H1 (cell line): Measurements from ENCODE around the gene PPP2R2D. TPM values are rescaled to one million over a fixed set of nuclear protein-coding genes. Genes with fewer than 3 reads are reported as not detected.

Source experiments
- CTCF ChIA-PET: fragments of 300-600 bp; sonication (Branson Sonifier 250); formaldehyde crosslinking; loops from one replicate; lab custom pipeline; 2021; ENCODE audit not compliant: partially characterized antibody; lab: Charles Lee
- POLR2A ChIA-PET: fragments of 300-600 bp; sonication (Branson Sonifier 250); formaldehyde crosslinking; loops from one replicate; lab custom pipeline; 2021; ENCODE audit warnings: inconsistent platforms; ENCODE audit not compliant: partially characterized antibody; lab: Charles Lee
- DNase-seq, 2 experiments: peaks; one replicate each; pipeline versions ENCODE4 v3.0.0 to v3.0.0-alpha.2; 2010 to 2022; ENCODE audit warnings: low spot score in 2 of 2, low read depth in 1 of 2, mixed read lengths in 1 of 2
- FAIRE-seq: peaks from 2 replicates; lab custom pipeline; 2011; peaks lifted over from hg19 to GRCh38; lab: Jason Lieb, UNC
- H2AFZ ChIP-seq: 2 replicates; pipeline ENCODE4 v1.8.1; 2012; ENCODE audit warnings: low read length, inconsistent platforms
- H2AK5ac ChIP-seq: 2 replicates; pipeline ENCODE4 v1.6.1; 2013; ENCODE audit warnings: low read depth, low read length
- H2BK120ac ChIP-seq: replicated peaks from 2 replicates; pipeline ENCODE3; 2013; ENCODE audit warnings: low read depth, low read length, inconsistent platforms
- H2BK12ac ChIP-seq: 2 replicates; pipeline ENCODE4 v1.6.1; 2013; ENCODE audit warnings: low read depth, low read length
- H2BK15ac ChIP-seq: 2 replicates; pipeline ENCODE4 v1.6.1; 2013; ENCODE audit warnings: low read length
- H2BK20ac ChIP-seq: 2 replicates; pipeline ENCODE4 v1.6.1; 2013; ENCODE audit warnings: low read length
- H2BK5ac ChIP-seq: 2 replicates; pipeline ENCODE4 v1.6.1; 2013; ENCODE audit warnings: low read depth, low read length
- H3K14ac ChIP-seq: 2 replicates; pipeline ENCODE4 v1.6.1; 2013; ENCODE audit warnings: inconsistent platforms; ENCODE audit not compliant: insufficient read length
- H3K18ac ChIP-seq: 2 replicates; pipeline ENCODE4 v1.6.1; 2013; ENCODE audit warnings: low read length; ENCODE audit errors: extremely low read depth
- H3K23ac ChIP-seq: 2 replicates; pipeline ENCODE4 v1.6.1; 2013; ENCODE audit warnings: inconsistent platforms; ENCODE audit not compliant: insufficient read length
- H3K23me2 ChIP-seq: 2 replicates; pipeline ENCODE4 v1.6.1; 2013; ENCODE audit warnings: low read depth, low read length
- H3K27ac ChIP-seq: 2 replicates; pipeline ENCODE4 v1.6.1; 2011; ENCODE audit warnings: low read depth, low read length, inconsistent platforms
- H3K27me3 ChIP-seq, 4 experiments: replicated peaks in 1 of 4; 1 replicate in 1 of 4; 2 replicates in 3 of 4; pipeline versions ENCODE4 v1.6.1 to v1.8.1; 2011 to 2013; ENCODE audit warnings: low read length in 3 of 4, mild to moderate bottlenecking in 3 of 4, inconsistent platforms in 2 of 4, mixed read lengths in 2 of 4, moderate library complexity in 1 of 4; ENCODE audit not compliant: control insufficient read depth in 3 of 4, insufficient read depth in 3 of 4; ENCODE audit errors: extremely low read depth in 1 of 4
- H3K36me3 ChIP-seq, 4 experiments: 2 replicates each; pipeline versions ENCODE4 v1.6.1 to v1.8.1; 2011 to 2013; ENCODE audit warnings: mild to moderate bottlenecking in 4 of 4, low read length in 3 of 4, moderate library complexity in 2 of 4, control low read depth in 1 of 4, inconsistent platforms in 1 of 4; ENCODE audit not compliant: insufficient read depth in 4 of 4, control insufficient read depth in 2 of 4
- H3K4ac ChIP-seq: replicated peaks from 2 replicates; pipeline ENCODE3; 2013; ENCODE audit warnings: low read length, low read depth, mixed read lengths, inconsistent platforms; ENCODE audit not compliant: insufficient read length
- H3K4me1 ChIP-seq, 4 experiments: replicated peaks in 1 of 4; 1 replicate in 1 of 4; 2 replicates in 3 of 4; pipeline versions ENCODE4 v1.6.1 to v1.8.1; 2011 to 2013; ENCODE audit warnings: low read length in 3 of 4, inconsistent platforms in 2 of 4, mixed read lengths in 1 of 4; ENCODE audit not compliant: insufficient read depth in 4 of 4, control insufficient read depth in 3 of 4
- H3K4me2 ChIP-seq, 2 experiments: 2 replicates each; pipeline versions ENCODE4 v1.6.1 to v1.8.1; 2011 to 2013; ENCODE audit warnings: low read depth in 2 of 2, low read length in 2 of 2, control low read depth in 1 of 2, inconsistent platforms in 1 of 2, mild to moderate bottlenecking in 1 of 2; ENCODE audit not compliant: insufficient read depth in 1 of 2
- H3K4me3 ChIP-seq, 4 experiments: fragments of 200-600, 300-600 bp in 1 of 4; sonication (generic), shearing (Covaris generic), sonication (Bioruptor Twin) in 1 of 4; 2 replicates each; pipeline versions ENCODE4 v1.5.1 to v1.8.1; 2011 to 2016; ENCODE audit warnings: low read length in 4 of 4, low read depth in 3 of 4, control low read depth in 2 of 4, inconsistent platforms in 2 of 4, mild to moderate bottlenecking in 2 of 4, mixed read lengths in 1 of 4, moderate library complexity in 1 of 4; ENCODE audit not compliant: insufficient read depth in 2 of 4; ENCODE audit errors: extremely low read depth in 1 of 4
- H3K56ac ChIP-seq: replicated peaks from 2 replicates; pipeline ENCODE3; 2013; ENCODE audit warnings: low read depth, mild to moderate bottlenecking, mixed read lengths, low read length, inconsistent platforms; ENCODE audit not compliant: insufficient read length
- H3K79me1 ChIP-seq: 2 replicates; pipeline ENCODE4 v1.6.1; 2013; ENCODE audit warnings: low read depth, low read length, control low read depth
- H3K79me2 ChIP-seq, 2 experiments: 2 replicates each; pipeline versions ENCODE4 v1.6.1 to v1.8.1; 2012 to 2013; ENCODE audit warnings: low read length in 2 of 2, mild to moderate bottlenecking in 2 of 2, inconsistent platforms in 1 of 2; ENCODE audit not compliant: insufficient read depth in 2 of 2, control insufficient read depth in 1 of 2
- H3K9ac ChIP-seq, 4 experiments: replicated peaks in 1 of 4; 1 replicate in 1 of 4; 2 replicates in 3 of 4; pipeline versions ENCODE4 v1.6.1 to v1.8.1; 2011 to 2013; ENCODE audit warnings: low read depth in 3 of 4, low read length in 3 of 4, control low read depth in 2 of 4, mild to moderate bottlenecking in 2 of 4, moderate library complexity in 2 of 4, inconsistent platforms in 1 of 4; ENCODE audit errors: extremely low read depth in 1 of 4
- H3K9me3 ChIP-seq, 2 experiments: 2 replicates each; pipeline versions ENCODE4 v1.6.1 to v1.8.1; 2012 to 2013; ENCODE audit warnings: mild to moderate bottlenecking in 2 of 2, moderate library complexity in 2 of 2, control low read depth in 1 of 2, inconsistent platforms in 1 of 2, low read depth in 1 of 2, low read length in 1 of 2, mixed read lengths in 1 of 2; ENCODE audit not compliant: insufficient read depth in 2 of 2
- H4K20me1 ChIP-seq, 2 experiments: replicated peaks in 1 of 2; 2 replicates each; pipeline versions ENCODE3 to v1.8.1; 2011 to 2013; ENCODE audit warnings: inconsistent platforms in 2 of 2, low read length in 2 of 2, mild to moderate bottlenecking in 1 of 2; ENCODE audit not compliant: insufficient read depth in 2 of 2, control insufficient read depth in 1 of 2
- H4K5ac ChIP-seq: 2 replicates; pipeline ENCODE4 v1.6.1; 2013; ENCODE audit warnings: low read length, low read depth, mixed read lengths, inconsistent platforms; ENCODE audit not compliant: insufficient read length
- H4K8ac ChIP-seq: 2 replicates; pipeline ENCODE4 v1.8.0; 2013; ENCODE audit warnings: mild to moderate bottlenecking, moderate library complexity, low read length, inconsistent platforms; ENCODE audit not compliant: insufficient read depth; ENCODE audit errors: extremely low read depth
- H4K91ac ChIP-seq: replicated peaks from 2 replicates; pipeline ENCODE3; 2013; ENCODE audit warnings: low read length, mixed read lengths, inconsistent platforms; ENCODE audit not compliant: insufficient read length
- ASH2L ChIP-seq: fragments of 200-600, 300-600 bp; sonication (generic); IDR thresholded peaks from one replicate; pipeline ENCODE4 v1.7.1; 2017; ENCODE audit warnings: low read length
- CBX5 ChIP-seq: fragments of 300-800, 300-1000 bp; sonication (generic); IDR thresholded peaks from 2 replicates; pipeline ENCODE4 v1.7.1; 2016; ENCODE audit warnings: antibody characterized with exemption, low read length, low read depth
- CEBPB ChIP-seq: IDR thresholded peaks from 2 replicates; pipeline ENCODE4 v1.6.1; 2012; ENCODE audit warnings: low read depth, low read length
- EP300 ChIP-seq, 2 experiments: IDR thresholded peaks; 1 replicate in 1 of 2; 2 replicates in 1 of 2; pipeline ENCODE4 v1.6.1; 2011 to 2012; ENCODE audit warnings: low read depth in 2 of 2, low read length in 2 of 2, mild to moderate bottlenecking in 2 of 2, borderline replicate concordance in 1 of 2, inconsistent platforms in 1 of 2, moderate library complexity in 1 of 2
- NRF1 ChIP-seq: IDR thresholded peaks from 2 replicates; pipeline ENCODE4 v1.6.1; 2011; ENCODE audit warnings: mild to moderate bottlenecking, low read depth, low read length, improper control_type of control experiment
- SIN3A ChIP-seq, 2 experiments: IDR thresholded peaks in 1 of 2; conservative IDR thresholded peaks in 1 of 2; 2 replicates each; pipeline ENCODE4 v1.6.1; 2011 to 2012; ENCODE audit warnings: low read length in 2 of 2, improper control_type of control experiment in 1 of 2, low read depth in 1 of 2, mild to moderate bottlenecking in 1 of 2
- SIRT6 ChIP-seq: IDR thresholded peaks from one replicate; pipeline ENCODE4 v1.7.1; 2012; ENCODE audit warnings: low read length, inconsistent platforms
- SP4 ChIP-seq: IDR thresholded peaks from 2 replicates; pipeline ENCODE4 v1.6.1; 2012; ENCODE audit warnings: low read length, inconsistent platforms
- SUZ12 ChIP-seq: fragments of 200-600 bp; sonication (generic); IDR thresholded peaks from 2 replicates; pipeline ENCODE4 v1.6.1; 2012; ENCODE audit warnings: mild to moderate bottlenecking, inconsistent platforms, low read length, moderate library complexity, mixed read lengths
- TAF1 ChIP-seq: IDR thresholded peaks from 2 replicates; pipeline ENCODE4 v1.6.1; 2011; ENCODE audit warnings: mild to moderate bottlenecking, low read depth, low read length
- YY1 ChIP-seq: IDR thresholded peaks from 2 replicates; pipeline ENCODE4 v1.6.1; 2011; ENCODE audit warnings: low read depth, mild to moderate bottlenecking, low read length
- WGBS, 2 experiments: shearing (Covaris generic) in 1 of 2; methylation state at CpG; one replicate each; pipeline versions ENCODE4 v1.1.6 to v1.1.7; 2013 to 2015; ENCODE audit warnings: low lambda C conversion rate in 2 of 2, mixed read lengths in 2 of 2, inconsistent platforms in 1 of 2, low coverage in 1 of 2, missing lambda C conversion rate in 1 of 2; ENCODE audit not compliant: insufficient replicate concordance in 2 of 2, insufficient coverage in 1 of 2, insufficient read length in 1 of 2; ENCODE audit errors: extremely low coverage in 1 of 2, missing lambda C conversion rate in 1 of 2; 5-methylcytosine and 5-hydroxymethylcytosine counted together
- polyA plus RNA-seq, 7 experiments: library from polyadenylated mRNA; depleted of rRNA in 3 of 7; stranded (reverse) in 5 of 7; unstranded in 2 of 7; fragments of >200 nt in 5 of 7; fragments of 200-250 nt in 2 of 7; gene quantifications; 1 replicate in 5 of 7; 2 replicates in 1 of 7; 4 replicates in 1 of 7; pipeline versions ENCODE4 v1.2.1 to v1.2.3, GENCODE V29; 2011 to 2013; ENCODE audit warnings: missing spikeins in 2 of 7, mixed read lengths in 2 of 7
- total RNA-seq: library from RNA; stranded (reverse); fragmentation: NEBNext Ultra II Directional; extraction: Animal tissue kit (Norgen Biotek cat#: 25700); gene quantifications from 2 replicates; pipeline ENCODE4 v1.2.1, GENCODE V29; 2021

The PPP2R2D gene
- total and polyA plus RNA-seq, 2 of the 8 experiments (the other 6 are each of a cell fraction or from before 2014, with no cell fraction given): 25.4 to 32.8 TPM

- Histone ChIP-seq H3K27me3 (peaks cover 0 to 3% (median 0%) of the 10 kb centered on the region in 4 experiments; a peak in 1 of 7 replicates), H4K5ac (no peak overlapping the region), H3K9ac (no peak overlapping the region), H3K14ac (no peak overlapping the region), H3K79me2 (no peaks in the 10 kb centered on the region), H4K8ac (peak overlapping the region; percentile 58; the same call in 1 of the 2 replicates), H3K4ac (no peak overlapping the region), H2AK5ac (no peak overlapping the region; the same call in 1 of the 2 replicates), H2BK120ac (no peak overlapping the region), H3K27ac (no peak overlapping the region), H3K56ac (no peak overlapping the region), H2BK15ac (no peak overlapping the region), H3K23ac (no peak overlapping the region), H2BK5ac (no peak overlapping the region), H3K9me3 (no peaks in the 10 kb centered on the region; a peak in 1 of 4 replicates), H3K36me3 (no peaks in the 10 kb centered on the region), H3K4me2 (no peak overlapping the region; a peak in 1 of 4 replicates), H2AFZ (no peak overlapping the region), H3K79me1 (0 out of 2 replicates have a peak, but pooled peaks cover 2% of the 10 kb centered on the region), H3K4me3 (peak overlapping the region in 1 of 4 experiments; percentile 41; a peak in 1 of 8 replicates), H4K20me1 (peaks cover 0 to 6% of the 10 kb centered on the region in 2 experiments), H4K91ac (no peak overlapping the region), H2BK20ac (no peak overlapping the region), H3K4me1 (peaks cover 0 to 7% (median 4%) of the 10 kb centered on the region in 4 experiments; a peak in 5 of 7 replicates), H3K18ac (no peak overlapping the region; the same call in 1 of the 2 replicates), H3K23me2 (peaks cover 7% of the 10 kb centered on the region; the same call in 1 of the 2 replicates), H2BK12ac (peak overlapping the region; percentile 50; the same call in 1 of the 2 replicates)
- POLR2A ChIA-PET: interaction anchor here (0.7 to 2.0 kb wide), 3 partner anchors 9 to 131 kb away, joined by 3 to 12 read pairs (median 4); partner anchors contain the start of gene PPP2R2D
- WGBS, 2 experiments: 91% methylated on average over 28 of the region's 28 CpGs; no CpG with 5 or more reads in 1 of the 2 experiments
- no peak for FAIRE-seq
- CTCF ChIA-PET: interaction anchor here (0.8 to 2.7 kb wide), 5 partner anchors 8 to 130 kb away, joined by 3 to 12 read pairs (median 6); partner anchors contain the start of gene PPP2R2D
- DNase-seq: no peak
- TF ChIP-seq CBX5 (no peak), SIN3A (conservative IDR thresholded peaks at IDR 0.05 in 1 of 2, IDR thresholded peaks at IDR 0.05 in 1 of 2; ENCODE audit: low read depth in 1 of 2, low read length in 2 of 2) (no peak), TAF1 (no peak), EP300 (IDR thresholded peaks at IDR 0.05; ENCODE audit: borderline replicate concordance in 1 of 2, low read depth in 2 of 2, low read length in 2 of 2) (no peak), SUZ12 (no peak), YY1 (no peak), ASH2L (no peak), SIRT6 (no peak), CEBPB (no peak), SP4 (no peak), NRF1 (no peak)
Observed at GRCh38 chr10:131891929-131892805, 8.6 kb upstream of the PPP2R2D start.
